Kidney tubule cell (primary cell): ENCODE measurements around the gene VAV2.
A peak's percentile ranks its signal among the peaks of the same experiment; 100 is the strongest.

Source experiments
- DNase-seq: peaks from one replicate; pipeline ENCODE4 v3.0.0-alpha.2; 2018; ENCODE audit warnings: low spot score

Gene VAV2

GRCh38 chr9:133726401-133727276, 265.5 kb downstream of the VAV2 start:
- DNase-seq = peak; percentile 53

- no peak for DNase-seq
Observed at GRCh38 chr9:133725886-133726285, 266.2 kb downstream of the VAV2 start.

DNA sequence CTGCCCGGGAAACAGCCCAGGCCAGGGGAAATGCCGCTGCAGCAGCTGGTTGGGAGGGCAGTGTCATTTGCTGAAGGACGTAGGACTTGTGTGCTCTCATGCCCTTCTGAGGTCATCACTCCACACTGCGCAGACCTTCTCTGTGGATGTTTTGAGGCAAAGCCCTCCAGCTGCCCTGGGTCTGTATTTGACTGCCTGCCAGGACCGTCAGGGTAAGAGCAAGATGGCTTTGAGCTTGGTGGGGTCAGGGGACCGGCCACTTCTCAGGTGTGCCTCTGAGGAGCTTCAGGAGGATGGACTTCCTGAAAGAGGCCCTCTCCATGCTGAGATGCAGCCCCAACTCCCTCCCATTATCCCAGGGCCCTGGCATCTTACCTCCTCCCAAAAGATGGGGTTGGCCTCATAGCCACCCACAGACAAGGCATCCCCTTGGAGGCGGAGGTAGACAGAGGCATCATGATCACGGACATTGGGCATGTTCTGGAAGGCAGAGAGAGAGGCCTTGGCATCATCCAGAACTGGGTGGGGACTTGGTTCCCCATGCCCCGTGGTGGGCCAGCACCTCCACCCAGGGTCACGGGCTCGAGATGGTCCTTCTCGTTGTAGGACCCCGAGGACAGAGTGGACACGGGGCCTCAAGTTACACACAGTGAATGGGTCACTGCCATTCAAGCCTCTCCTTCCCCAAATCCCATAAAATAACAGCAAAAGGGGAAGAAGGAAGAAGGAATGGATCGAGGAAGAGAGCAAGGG, 273.4 kb downstream of the VAV2 start:
- DNase-seq = no peak

DNA sequence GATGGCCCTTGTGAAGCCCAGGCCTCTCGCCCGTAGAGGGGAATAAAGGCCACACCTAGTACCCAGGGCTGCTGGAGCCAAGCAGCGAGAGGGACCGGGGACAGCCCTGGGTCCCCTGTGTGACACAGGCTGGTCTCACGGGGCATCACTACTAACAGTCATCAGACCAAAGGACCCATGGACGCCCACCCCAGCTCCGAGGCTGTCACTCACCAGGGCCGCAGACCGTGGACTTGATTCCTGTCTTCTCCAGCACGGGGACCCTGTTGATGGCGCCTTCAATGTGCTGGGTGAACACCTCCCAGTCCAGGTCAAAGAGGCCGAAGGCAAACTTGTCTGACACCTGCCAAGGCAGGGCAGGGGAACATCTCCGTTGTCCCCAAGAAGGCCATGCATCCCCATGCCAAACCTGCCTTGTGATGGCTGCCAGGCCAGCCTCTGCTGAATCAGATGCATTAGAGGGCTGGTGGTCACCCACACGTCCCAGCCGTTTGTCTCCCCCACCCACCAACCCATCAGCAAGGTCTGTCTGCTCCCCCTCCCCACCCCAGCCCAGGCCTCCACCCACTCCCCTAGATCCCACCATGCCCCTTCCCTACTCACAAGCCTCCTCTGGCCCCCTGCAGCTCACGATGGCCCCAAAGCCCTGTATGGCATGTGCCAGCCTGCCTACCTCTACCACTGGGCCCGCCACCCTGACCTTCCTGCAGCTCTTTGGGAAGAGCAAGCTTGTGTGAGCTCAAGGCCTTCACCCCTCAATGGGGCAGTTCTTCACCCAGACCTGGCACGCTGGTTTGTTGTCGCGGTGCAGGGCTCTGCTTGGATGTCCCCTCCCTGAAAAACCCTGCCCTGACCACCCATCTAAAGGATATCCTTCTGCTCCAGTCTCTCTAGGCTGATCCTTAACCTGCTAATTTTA, 274.8 kb downstream of the VAV2 start:
- DNase-seq = no peak

DNA sequence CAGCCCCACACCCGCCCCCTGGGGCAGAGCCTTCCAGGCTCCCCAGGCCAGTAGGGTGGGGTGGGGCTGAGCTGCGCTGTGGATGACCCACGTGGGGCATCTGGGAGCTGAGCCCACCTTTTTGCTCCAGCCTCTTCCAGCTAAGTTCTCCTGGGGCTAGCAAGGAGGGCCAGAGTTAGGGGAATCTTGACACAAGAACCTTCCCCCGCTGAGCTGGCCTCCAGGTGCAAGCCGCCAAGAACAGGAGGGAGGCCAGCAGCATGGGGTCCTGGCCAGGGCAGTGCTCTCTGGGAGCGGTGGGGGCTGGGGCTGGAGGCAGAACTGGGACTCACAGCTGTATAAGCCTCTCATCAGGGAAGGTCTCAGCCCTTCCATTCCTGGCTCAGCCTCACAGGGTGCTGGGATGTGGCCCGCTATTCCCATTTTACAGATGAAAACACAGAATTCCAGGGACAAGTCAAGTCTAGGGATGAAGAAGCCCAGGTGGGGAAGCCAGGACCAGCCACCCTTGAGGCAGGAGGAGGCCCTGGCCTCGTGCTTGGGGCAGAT, 275.5 kb downstream of the VAV2 start:
- no peak for DNase-seq

- peak; percentile 22 for DNase-seq
Observed at GRCh38 chr9:133715866-133716563, 276.1 kb downstream of the VAV2 start.

GRCh38 chr9:133715295-133715865, 276.7 kb downstream of the VAV2 start:
- DNase-seq = no peak

GRCh38 chr9:133714606-133715294, 277.4 kb downstream of the VAV2 start:
- peak; percentile 17 for DNase-seq

DNA sequence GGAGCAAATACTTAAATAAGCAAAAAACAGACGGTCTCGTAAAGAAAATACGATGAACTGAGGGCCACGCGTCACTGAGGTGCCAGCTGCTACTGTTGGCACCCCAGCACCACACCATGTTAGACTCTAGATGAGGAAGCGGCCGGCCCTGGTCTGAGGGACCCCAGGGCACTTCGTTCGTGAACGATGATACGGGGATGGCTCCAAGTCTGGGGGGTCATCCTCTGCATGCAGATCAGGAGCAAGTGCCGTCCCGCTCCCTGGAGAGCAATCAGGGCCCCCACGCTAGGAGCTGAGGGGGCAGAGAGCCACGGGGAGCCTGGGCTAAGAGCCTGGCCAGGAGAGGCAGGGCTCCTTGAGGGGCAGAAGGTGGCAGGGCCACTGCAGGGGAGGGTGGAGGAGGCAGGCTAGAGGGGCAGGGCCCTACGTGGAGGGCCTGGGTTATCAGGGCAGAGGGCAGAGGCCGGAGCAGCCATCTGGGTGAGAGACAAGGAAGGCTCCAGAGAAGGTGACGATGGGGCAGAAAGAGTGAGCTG, 278.1 kb downstream of the VAV2 start:
- DNase-seq = no peak

DNA sequence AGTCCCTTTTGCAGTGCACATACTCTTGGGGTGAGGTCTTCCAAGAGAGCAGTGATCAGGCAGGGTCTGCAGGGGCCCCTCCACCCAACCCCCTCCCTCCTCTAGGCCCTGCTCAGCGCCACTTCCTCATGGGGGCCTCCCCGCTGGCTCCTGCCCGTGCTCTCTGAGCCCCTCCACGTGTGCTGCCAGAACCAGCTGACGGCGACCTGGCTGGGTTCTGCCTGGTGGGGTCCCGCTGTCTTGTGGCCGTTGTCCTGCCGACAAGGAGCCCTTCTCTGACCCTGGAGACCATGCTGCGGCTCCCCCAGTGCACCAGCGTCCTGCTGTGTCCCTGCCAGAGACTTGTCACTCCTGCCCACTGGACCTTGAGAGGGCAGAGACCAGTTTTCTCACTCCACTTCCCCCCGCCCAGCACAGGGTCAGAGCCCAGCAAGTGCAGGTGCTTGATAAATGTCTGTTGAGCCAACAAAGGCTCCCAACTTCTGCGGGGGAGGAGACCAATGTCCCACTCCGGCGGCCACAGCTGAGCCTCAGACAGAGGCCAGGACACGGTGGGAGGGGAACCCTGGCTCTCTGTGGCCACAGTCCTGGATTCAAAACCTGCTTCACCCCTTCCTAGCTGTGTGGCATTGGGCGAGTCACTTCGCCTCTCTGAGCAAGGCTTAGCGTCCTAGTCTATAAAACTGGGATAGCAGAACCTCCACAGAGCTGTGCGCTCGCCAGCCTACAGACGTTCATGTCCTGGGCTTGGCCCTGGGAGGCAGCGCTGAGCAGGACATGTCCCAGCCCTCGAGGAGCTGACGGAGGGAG, 278.8 kb downstream of the VAV2 start:
- no peak for DNase-seq

DNA sequence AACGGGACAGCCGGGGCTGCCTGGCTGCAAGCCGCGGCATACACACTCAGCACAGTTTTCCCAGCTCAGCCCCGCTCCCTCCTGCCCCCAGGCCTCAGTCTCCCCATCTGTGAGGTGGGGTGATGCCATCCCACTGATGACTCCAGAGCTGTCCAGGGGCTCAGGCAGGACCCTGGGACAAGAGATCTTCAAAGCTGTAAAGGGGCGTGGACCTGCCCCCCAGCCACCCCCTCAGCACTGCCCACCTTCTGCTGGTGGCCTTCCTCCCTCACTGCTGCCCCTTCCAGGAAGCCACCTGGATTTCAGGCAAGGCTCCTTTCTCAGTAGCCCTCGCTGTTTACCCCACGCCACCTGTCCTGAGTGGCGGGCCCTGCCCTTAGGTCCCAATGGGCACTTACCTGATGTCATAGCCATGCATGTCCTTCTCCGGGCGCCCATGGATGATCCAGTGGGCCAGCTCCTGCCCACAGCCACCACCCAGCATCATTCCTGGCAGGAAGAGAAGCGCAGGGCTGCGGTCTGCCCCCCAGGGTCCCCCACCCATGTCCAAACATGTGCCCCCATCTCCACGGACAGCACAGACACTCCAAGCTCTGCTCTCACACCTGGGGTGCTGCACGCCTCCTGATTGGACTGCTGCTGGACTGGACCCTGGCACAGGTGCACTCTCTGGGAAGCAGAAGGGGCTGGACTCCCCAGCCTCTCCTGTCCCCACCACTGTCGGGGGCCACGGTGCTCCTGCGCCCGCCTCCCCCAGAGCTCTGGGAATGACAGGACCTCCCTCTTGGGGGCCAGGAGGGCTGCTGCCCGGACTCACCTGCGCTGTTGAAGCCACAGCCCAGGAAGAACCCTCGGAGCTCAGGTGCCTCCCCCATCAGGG, 279.7 kb downstream of the VAV2 start:
- DNase-seq = no peak
